Central memory CD8-positive, alpha-beta T cell (primary cell): ENCODE data around the gene CETN3.
A peak's percentile ranks its signal among the peaks of the same experiment; 100 is the strongest.

Source experiments
- ATAC-seq: fragments of 150-1000 bp; cut with Tn5 transposase; replicated peaks from 2 replicates; pipeline ENCODE4 v1.10.0; 2022; ENCODE audit warnings: mild to moderate bottlenecking, moderate FRiP score, moderate number of reproducible peaks; ENCODE audit not compliant: poor library complexity, severe bottlenecking; ENCODE audit errors: extremely low read depth
- DNase-seq, 2 donors: peaks; one replicate each; pipeline ENCODE4 v3.0.0; 2021; ENCODE audit warnings: low spot score in 2 of 2
- H3K27ac Mint-ChIP-seq: one replicate; pipeline ENCODE4 v1.8.0; 2022; ENCODE audit warnings: low read depth, mild to moderate bottlenecking, moderate library complexity, mixed read lengths
- H3K27me3 Mint-ChIP-seq: one replicate; pipeline ENCODE4 v1.8.0; 2022; ENCODE audit warnings: mixed read lengths
- H3K36me3 Mint-ChIP-seq: one replicate; pipeline ENCODE4 v1.8.0; 2022; ENCODE audit warnings: mild to moderate bottlenecking, moderate library complexity, mixed read lengths; ENCODE audit not compliant: insufficient read depth
- H3K4me1 Mint-ChIP-seq: one replicate; pipeline ENCODE4 v1.8.0; 2022; ENCODE audit warnings: mixed read lengths
- H3K4me3 Mint-ChIP-seq: one replicate; pipeline ENCODE4 v1.8.0; 2022; ENCODE audit warnings: mild to moderate bottlenecking, moderate library complexity, mixed read lengths
- H3K9me3 Mint-ChIP-seq: one replicate; pipeline ENCODE4 v1.8.0; 2022; ENCODE audit warnings: mixed read lengths

The CETN3 gene

DNA sequence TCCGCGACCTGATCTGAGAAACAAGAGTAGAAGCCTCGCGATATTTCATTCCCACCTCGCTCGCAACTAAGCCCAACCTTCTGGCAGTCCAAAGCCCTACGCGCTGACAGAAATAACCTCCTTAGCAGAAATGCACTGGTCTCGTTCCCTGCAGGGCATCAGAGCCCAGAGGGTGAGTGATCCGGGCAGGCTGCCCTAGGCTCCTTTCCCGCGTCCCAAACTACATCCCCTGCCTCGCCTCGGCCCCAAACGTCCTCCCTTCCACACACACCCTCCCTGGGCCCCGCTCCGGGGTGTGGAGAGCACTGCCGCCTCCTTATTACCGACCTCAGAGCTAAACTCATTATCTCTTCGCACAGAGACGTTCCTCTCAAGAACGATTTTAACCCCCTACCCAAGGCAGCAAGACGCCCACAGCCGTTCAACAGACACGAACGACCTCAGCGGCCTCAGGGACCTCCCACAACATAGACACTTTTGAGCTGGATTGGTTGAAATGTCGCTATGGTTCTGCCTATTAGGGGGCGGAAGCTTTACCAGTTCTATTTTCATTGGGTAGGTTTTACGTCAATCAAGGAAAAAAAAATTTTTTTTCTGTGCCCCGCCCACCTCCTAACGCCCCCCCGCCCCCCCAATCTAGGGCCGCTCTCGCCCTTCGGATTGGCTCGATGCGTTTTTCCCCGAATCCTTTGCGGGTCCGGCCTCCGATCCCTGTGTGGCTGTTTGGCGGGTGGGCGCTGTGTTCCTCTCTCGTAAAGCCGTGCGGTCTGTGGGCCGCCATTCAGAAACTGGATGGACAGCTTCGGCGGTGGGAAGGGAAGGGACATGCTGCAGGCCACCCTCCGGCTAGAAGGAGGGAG is at the start of gene CETN3:
Gene CETN3 (minus strand): TSS at position 439 of the 860 bp plus-strand sequence. CDS start 95 bp downstream, at position 344.
- Mint-ChIP-seq H3K36me3 (peaks cover 7% of the 10 kb centered on the region), H3K27me3 (no peaks in the 10 kb centered on the region), H3K27ac (no peak within 1 kb of the TSS), H3K9me3 (no peaks in the 10 kb centered on the region), H3K4me1 (no peaks in the 10 kb centered on the region), H3K4me3 (no peak within 1 kb of the TSS)
- ATAC-seq (peak; percentile 95), DNase-seq (peak; percentile 75 to 81)

DNA sequence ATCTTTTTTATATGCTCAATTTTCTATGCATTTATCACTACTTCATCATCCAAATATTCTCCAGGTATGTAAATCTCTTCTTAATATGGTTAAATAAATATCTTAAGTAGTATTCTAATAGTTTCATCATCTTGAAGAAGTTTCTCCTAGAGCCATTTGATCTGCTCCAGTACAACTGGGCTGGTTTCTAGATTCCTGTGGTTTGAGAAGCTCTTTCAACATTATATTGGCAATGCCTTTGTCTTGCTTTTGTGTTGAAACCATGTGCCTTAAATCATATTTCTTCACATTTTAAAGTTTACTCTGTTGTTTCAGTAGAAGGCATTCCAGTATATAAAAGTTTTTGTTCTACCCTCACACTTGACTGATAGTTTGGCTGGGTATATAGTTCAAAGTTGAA is 37.4 kb upstream of the CETN3 start:
- H3K27me3 Mint-ChIP-seq = no peaks in the 10 kb centered on the region
- H3K27ac Mint-ChIP-seq = no peak overlapping the region
- no peak overlapping the region for H3K4me3 Mint-ChIP-seq
- no peak for DNase-seq
- no peak for ATAC-seq
- H3K9me3 Mint-ChIP-seq = no peaks in the 10 kb centered on the region
- no peaks in the 10 kb centered on the region for H3K36me3 Mint-ChIP-seq
- no peaks in the 10 kb centered on the region for H3K4me1 Mint-ChIP-seq

DNA sequence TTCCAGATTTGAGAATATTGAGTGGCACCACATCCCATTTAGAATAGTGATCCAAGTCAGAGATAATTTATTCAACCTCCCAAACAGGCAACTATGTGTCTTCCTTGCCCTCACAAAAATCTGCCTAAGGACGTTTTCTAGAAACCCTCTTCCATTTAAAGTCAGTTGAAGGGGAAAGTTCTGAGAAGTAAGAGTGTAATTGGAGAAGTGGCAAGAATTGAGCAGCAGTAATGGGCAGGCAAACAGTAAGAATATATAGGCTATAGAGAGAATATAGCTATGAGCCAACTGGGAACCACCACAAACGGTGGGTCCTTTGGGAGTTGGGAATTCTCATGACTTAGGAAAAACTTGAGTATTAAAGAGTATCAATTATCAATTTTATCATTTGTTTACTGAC is 31.1 kb upstream of the CETN3 start:
- peak overlapping the region; percentile 64 for H3K4me3 Mint-ChIP-seq
- no peak overlapping the region for H3K27ac Mint-ChIP-seq
- peaks cover 5% of the 10 kb centered on the region for H3K4me1 Mint-ChIP-seq
- no peaks in the 10 kb centered on the region for H3K9me3 Mint-ChIP-seq
- peaks cover 11% of the 10 kb centered on the region for H3K27me3 Mint-ChIP-seq
- DNase-seq (no peak), ATAC-seq (no peak)
- H3K36me3 Mint-ChIP-seq = peaks cover 2% of the 10 kb centered on the region

DNA sequence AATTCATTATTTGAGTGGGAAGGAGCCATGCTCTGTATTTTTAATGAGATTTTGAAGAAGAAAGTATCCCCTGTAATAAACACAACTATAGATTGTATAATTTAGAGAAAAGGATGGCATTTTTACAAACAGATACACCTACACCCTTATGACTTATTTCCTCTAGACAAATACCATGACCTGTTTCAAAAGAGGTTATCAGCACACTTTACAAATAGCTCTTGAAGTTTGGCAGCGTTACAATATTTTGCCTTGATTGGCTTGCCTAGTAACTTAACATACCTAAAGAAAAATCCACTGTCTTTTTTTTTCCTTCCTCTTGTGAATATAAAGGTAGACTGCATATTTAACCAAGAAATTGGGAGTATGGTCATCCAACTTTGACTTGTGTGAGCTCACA is 28.5 kb upstream of the CETN3 start:
- ATAC-seq = no peak
- Mint-ChIP-seq H3K4me3 (no peak overlapping the region), H3K4me1 (peaks cover 5% of the 10 kb centered on the region), H3K27me3 (peaks cover 11% of the 10 kb centered on the region), H3K9me3 (no peaks in the 10 kb centered on the region), H3K27ac (no peak overlapping the region), H3K36me3 (peaks cover 2% of the 10 kb centered on the region)
- no peak for DNase-seq

DNA sequence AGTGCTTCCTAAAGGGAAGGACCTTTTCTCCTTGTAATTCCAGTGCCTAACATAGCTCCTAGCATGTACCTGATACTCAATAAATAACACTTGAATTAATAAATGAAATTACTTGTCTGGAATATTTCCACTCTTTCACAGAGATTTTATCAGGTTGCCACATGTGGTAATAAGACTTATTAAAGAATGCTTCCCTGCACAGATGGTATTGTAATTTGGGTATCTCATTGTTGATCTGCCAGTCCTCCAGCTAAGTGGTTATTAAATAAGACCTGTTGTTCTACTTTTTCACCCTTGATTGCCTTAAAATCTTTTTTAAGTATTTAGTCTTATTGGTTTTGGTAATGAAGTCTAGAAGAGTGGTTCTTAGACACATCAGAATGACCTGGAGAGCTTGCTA is 28.1 kb upstream of the CETN3 start:
- H3K36me3 Mint-ChIP-seq = peaks cover 2% of the 10 kb centered on the region
- no peaks in the 10 kb centered on the region for H3K9me3 Mint-ChIP-seq
- no peak for ATAC-seq
- no peak overlapping the region for H3K4me3 Mint-ChIP-seq
- H3K4me1 Mint-ChIP-seq = peaks cover 5% of the 10 kb centered on the region
- no peak for DNase-seq
- H3K27me3 Mint-ChIP-seq = peaks cover 11% of the 10 kb centered on the region
- no peak overlapping the region for H3K27ac Mint-ChIP-seq

DNA sequence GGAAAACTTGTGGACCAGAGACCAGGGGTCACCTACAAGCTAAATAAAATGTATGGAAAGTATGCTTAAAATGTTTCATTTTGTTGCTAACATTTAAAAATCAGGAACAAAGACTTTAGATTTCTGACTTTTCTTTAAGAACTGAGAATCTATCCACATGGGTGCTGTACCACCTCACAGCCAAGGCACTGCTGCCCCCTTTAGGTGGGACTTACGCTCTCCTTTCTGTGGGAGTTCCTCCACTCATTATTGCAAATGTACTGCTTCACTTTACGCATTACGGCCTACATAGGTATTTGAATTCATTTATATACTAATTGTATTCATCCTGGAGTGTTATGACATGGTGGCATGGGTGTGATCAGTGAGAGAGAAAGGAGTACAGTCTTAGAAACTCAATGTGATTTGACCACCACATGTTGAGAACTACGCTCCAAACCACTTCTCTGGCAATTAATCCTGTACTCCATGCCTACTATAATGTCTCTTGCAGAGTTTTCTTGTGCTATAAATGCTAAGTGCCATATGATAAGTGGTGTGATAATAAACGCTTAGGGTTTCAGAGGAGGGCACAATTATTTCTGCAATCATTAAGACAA is 24.7 kb upstream of the CETN3 start:
- H3K9me3 Mint-ChIP-seq = no peaks in the 10 kb centered on the region
- ATAC-seq = no peak

DNA sequence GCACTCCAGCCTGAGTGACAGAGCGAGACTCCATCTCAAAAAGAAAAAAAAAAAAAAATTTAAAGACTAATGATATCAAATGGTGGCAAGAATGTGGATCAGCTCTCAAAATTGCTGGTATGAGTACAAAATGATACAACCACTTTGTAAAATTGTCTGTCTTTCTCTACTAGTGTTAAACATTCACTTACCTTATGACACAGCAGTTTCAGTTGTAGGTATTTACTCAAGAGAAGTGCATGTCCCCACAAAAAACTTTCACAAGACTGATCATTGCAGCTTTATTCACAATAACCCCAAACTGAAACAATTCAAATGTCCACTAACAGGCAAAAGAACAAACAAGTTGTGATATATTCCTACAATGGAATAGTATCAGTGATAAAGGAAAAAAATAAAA is 14.7 kb upstream of the CETN3 start:
- Mint-ChIP-seq H3K27me3 (peaks cover 39% of the 10 kb centered on the region), H3K27ac (no peak overlapping the region), H3K9me3 (no peaks in the 10 kb centered on the region), H3K4me1 (no peaks in the 10 kb centered on the region), H3K36me3 (no peaks in the 10 kb centered on the region), H3K4me3 (no peak overlapping the region)
- ATAC-seq (no peak), DNase-seq (no peak)

More for the DNA sequence above, 24.7 kb upstream of the CETN3 start:
- Mint-ChIP-seq H3K27ac (no peak overlapping the region), H3K36me3 (no peaks in the 10 kb centered on the region), H3K27me3 (peaks cover 11% of the 10 kb centered on the region), H3K4me1 (no peaks in the 10 kb centered on the region), H3K4me3 (no peak overlapping the region)
- no peak for DNase-seq

DNA sequence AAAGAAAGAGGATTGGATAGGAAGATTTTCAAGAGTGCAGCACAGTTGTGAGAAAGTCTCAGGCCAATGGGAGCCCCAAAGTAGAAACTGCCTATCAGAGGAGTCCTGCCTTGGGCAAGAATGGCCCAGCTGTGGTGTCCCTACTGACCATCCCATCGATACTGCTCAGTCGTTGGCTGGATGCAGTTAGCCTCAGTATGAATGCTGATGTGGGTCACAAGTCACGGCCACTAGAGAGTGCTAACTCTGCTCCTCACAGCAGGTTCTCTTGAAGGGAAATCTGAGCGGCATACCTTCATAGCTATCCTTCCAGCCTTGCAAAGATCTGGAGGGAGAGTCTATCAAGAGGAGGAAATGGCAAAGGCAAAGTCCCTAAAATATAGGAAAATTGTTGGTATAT is 11.6 kb upstream of the CETN3 start:
- H3K9me3 Mint-ChIP-seq = no peaks in the 10 kb centered on the region
- no peak overlapping the region for H3K4me3 Mint-ChIP-seq
- no peak overlapping the region for H3K27ac Mint-ChIP-seq
- DNase-seq (no peak), ATAC-seq (no peak)
- H3K36me3 Mint-ChIP-seq = no peaks in the 10 kb centered on the region
- H3K27me3 Mint-ChIP-seq = peaks cover 58% of the 10 kb centered on the region
- no peaks in the 10 kb centered on the region for H3K4me1 Mint-ChIP-seq

DNA sequence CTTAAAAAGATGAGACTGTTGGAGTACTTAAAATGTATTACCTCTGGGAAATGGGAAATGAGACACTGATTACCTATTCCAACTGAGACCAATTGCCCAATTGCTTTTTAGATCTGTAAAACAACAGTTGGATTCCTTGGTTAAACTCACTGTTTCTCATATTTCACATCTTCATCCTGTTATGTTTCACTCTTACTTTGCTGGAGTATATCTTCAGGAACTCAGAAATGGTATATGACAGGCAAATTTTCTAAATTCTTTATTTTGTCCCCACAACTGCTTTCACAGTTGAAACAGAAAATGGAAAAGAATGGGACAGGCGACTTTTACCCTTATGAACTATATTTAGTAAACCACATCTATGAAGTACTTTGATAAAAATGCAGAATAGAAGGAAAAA is 8.7 kb upstream of the CETN3 start:
- no peak overlapping the region for H3K4me3 Mint-ChIP-seq
- peaks cover 58% of the 10 kb centered on the region for H3K27me3 Mint-ChIP-seq
- ATAC-seq = no peak
- H3K4me1 Mint-ChIP-seq = no peaks in the 10 kb centered on the region
- H3K9me3 Mint-ChIP-seq = no peaks in the 10 kb centered on the region
- H3K36me3 Mint-ChIP-seq = no peaks in the 10 kb centered on the region
- H3K27ac Mint-ChIP-seq = no peak overlapping the region
- no peak for DNase-seq

DNA sequence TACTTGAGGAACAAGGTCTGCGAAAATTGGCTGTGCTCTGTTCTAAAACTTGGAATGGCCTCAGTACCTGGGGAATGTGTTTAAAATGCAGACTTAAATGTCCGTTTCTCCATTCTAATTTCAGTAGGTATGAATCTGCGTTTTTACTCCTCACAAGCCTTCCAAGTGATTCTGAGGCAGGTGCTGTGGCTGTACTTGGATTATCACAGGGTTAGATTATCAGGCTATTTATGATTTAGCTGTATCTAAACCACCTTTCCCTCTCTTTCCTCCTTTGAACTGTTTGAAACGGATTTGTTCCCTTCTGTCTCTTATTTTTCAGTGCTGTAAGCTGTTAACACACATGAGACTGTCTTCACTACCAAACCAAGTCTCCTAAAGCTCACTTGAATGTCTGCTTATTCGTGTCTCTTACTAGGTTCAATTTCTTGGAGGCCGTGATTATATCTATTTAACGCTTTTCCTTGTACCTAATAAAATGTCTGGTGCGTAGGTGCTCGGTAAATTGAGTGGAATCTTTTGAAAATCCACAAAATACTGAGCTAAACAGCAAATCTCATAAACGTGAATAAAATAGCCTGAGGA is 714 bp upstream of the CETN3 start:
- ATAC-seq (no peak), DNase-seq (no peak)
- Mint-ChIP-seq H3K9me3 (no peaks in the 10 kb centered on the region), H3K4me1 (no peaks in the 10 kb centered on the region), H3K36me3 (peaks cover 3% of the 10 kb centered on the region), H3K27ac (no peak overlapping the region), H3K4me3 (no peak overlapping the region), H3K27me3 (no peaks in the 10 kb centered on the region)

DNA sequence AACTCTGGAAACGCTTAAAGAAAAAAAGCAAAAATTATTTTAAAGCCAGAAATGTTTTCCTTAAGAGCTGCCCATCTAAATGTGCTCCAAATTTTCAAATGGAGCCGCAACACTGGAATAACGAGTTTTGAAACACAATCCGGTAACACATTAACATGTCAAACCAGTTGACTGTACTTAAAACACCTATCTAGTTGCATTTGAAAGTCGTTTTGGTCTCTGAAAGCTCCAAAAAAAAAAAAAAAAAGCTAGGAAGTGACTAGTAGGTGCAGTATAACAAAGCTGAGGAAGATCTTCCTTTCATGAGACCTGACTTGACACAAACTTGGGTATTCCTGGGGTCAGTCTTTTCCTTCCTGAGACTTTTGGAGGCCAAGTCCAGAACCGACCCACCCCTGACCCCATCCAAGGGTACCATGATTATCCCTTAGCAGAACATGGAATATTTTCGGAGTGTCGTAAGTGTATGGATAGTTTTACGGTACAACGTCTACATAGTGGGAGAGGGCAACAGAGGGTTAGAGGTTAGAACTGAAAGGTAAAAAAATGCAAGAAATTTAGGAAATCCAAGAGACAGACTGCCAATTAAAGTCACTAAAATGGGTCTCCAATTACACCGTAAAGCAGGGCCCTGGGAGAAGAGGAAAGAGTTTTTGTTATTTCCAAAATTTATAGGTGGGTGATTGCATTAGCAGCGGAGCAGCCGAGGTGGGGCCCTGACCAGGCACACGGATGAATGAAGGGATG is 812 bp downstream of the CETN3 start:
- H3K4me1 Mint-ChIP-seq = no peaks in the 10 kb centered on the region
- ATAC-seq (no peak), DNase-seq (no peak)
- H3K36me3 Mint-ChIP-seq = peaks cover 7% of the 10 kb centered on the region
- no peaks in the 10 kb centered on the region for H3K9me3 Mint-ChIP-seq
- no peaks in the 10 kb centered on the region for H3K27me3 Mint-ChIP-seq
- H3K4me3 Mint-ChIP-seq = no peak overlapping the region
- H3K27ac Mint-ChIP-seq = no peak overlapping the region

DNA sequence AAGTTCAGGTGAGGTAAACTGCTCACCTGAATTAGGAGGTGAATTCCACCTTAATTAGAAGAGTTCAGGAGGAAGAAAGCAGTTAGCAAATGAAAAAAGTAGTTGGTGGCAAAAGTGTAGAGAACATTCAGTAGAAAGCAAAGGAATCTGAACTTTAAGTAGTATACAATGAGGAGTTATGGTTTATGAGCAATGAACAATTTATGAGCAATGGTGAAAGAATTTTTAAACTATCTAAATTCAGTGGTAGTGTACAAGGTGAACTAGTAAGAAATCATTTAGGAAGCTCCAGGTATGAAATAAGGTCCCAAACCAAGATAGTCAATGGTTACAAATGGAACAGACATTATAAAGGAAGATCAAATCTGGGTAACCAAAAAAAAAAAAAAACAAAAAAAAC is 3.1 kb downstream of the CETN3 start:
- H3K4me3 Mint-ChIP-seq = no peak overlapping the region
- H3K9me3 Mint-ChIP-seq = no peaks in the 10 kb centered on the region

More for the DNA sequence above, 3.1 kb downstream of the CETN3 start:
- Mint-ChIP-seq H3K36me3 (peaks cover 13% of the 10 kb centered on the region), H3K27ac (no peak overlapping the region), H3K27me3 (no peaks in the 10 kb centered on the region), H3K4me1 (no peaks in the 10 kb centered on the region)
- DNase-seq (no peak), ATAC-seq (no peak)
